ENCODE measurements around the gene ASIC2.

Gene ASIC2

DNA sequence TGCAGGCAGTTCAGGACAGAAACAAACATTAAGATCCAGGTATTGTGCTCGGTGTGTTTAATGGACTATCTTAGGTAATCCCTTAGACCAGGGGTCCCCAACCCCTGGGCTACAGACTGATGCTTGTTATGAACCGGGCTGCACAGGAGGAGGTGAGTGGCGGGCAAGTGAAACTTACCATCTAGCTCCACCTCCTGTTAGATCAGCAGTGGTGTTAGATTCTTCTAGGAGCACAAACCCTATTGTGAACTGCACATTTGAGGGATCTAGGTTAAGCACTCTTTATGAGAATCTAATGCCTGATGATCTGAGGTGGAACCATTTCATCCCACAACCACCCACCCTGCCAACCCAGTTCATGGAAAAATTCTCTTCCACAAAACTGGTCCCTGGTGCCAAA, 37.8 kb upstream of the ASIC2 start:
- TF ChIP-seq BHLHE40 (IDR thresholded peaks at IDR 0.05; ENCODE audit: borderline replicate concordance) (no peak), L3MBTL2 (conservative IDR thresholded peaks at IDR 0.05) (no peak), SP1 (IDR thresholded peaks at IDR 0.05) (no peak), ZNF384 (IDR thresholded peaks at IDR 0.05) (no peak), NFRKB (IDR thresholded peaks at IDR 0.05) (no peak), CTBP1 (IDR thresholded peaks at IDR 0.05; ENCODE audit: borderline replicate concordance) (no peak), FOXA1 (IDR thresholded peaks at IDR 0.05) (no peak), ELF4 (IDR thresholded peaks at IDR 0.05) (no peak)
- POLR2A ChIA-PET: no interaction called here
- CTCF ChIA-PET: interaction anchor here (0.8 kb wide), 1 partner anchor 1653 kb away, joined by 3 read pairs; no protein-coding TSS in a partner anchor
- DNase-seq (ENCODE audit: extremely low spot score): no peak

DNA sequence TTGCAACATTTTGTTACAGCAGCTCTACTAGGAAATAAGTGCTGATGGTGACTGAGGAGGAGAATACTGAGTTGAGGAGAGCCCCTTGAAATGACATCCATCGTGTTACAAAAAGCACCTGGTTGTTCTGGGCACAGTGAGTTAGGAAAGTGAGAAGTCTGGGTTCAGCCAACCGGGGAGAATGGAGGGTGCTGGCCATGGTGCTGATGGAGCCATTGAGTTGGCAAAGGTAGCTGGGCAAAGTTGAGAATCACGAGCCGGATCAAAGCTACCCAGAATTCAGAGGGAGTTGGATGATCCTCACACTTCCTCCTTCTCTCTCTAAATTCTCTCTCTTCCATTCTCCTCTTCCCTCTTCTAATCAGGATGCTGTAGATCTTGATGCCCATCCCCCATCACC, 35.0 kb upstream of the ASIC2 start:
- ChIA-PET POLR2A (no interaction called here), CTCF (no interaction called here)
- TF ChIP-seq, protein P1, sequence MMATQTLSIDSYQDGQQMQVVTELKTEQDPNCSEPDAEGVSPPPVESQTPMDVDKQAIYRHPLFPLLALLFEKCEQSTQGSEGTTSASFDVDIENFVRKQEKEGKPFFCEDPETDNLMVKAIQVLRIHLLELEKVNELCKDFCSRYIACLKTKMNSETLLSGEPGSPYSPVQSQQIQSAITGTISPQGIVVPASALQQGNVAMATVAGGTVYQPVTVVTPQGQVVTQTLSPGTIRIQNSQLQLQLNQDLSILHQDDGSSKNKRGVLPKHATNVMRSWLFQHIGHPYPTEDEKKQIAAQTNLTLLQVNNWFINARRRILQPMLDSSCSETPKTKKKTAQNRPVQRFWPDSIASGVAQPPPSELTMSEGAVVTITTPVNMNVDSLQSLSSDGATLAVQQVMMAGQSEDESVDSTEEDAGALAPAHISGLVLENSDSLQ (IDR thresholded peaks at IDR 0.05): no peak
- TF ChIP-seq LEF1 (IDR thresholded peaks at IDR 0.05; ENCODE audit: borderline replicate concordance) (no peak), SUZ12 (IDR thresholded peaks at IDR 0.05) (no peak), FOXA1 (IDR thresholded peaks at IDR 0.05) (no peak), CTBP1 (IDR thresholded peaks at IDR 0.05; ENCODE audit: borderline replicate concordance) (no peak), FOXM1 (IDR thresholded peaks at IDR 0.05; ENCODE audit: borderline replicate concordance) (no peak), L3MBTL2 (conservative IDR thresholded peaks at IDR 0.05) (no peak), FOXK2 (IDR thresholded peaks at IDR 0.05) (no peak), ELF4 (IDR thresholded peaks at IDR 0.05) (no peak), SP1 (IDR thresholded peaks at IDR 0.05) (no peak), ZNF384 (IDR thresholded peaks at IDR 0.05) (no peak), ARNT (IDR thresholded peaks at IDR 0.05) (no peak), BHLHE40 (IDR thresholded peaks at IDR 0.05; ENCODE audit: borderline replicate concordance) (no peak), NFRKB (IDR thresholded peaks at IDR 0.05) (no peak), TARDBP (IDR thresholded peaks at IDR 0.05) (no peak), HDGF (IDR thresholded peaks at IDR 0.05; ENCODE audit: borderline replicate concordance) (no peak)
- DNase-seq (ENCODE audit: extremely low spot score): no peak

DNA sequence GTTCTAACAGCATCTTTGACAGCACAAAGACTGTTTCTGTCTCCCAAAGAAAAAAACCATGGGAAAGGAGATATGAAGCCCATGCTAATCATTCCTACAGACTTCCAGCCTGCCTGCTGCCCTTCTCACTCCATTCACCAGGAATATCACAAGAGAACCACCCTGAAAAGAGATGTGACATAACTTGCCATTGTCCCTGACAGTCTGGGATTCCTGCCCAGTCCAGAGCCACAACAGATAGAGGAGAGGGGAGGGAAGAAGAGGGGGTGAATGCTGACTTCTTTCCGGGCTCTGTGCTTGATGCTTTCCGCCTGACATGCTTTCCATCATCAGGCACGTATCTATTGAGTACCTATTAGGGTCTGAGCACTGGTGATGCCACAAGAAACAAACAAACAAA, 31.6 kb upstream of the ASIC2 start:
- no peak for TF ChIP-seq SUZ12 (IDR thresholded peaks at IDR 0.05)
- TF ChIP-seq LEF1 (IDR thresholded peaks at IDR 0.05; ENCODE audit: borderline replicate concordance): no peak
- no peak for TF ChIP-seq CTBP1 (IDR thresholded peaks at IDR 0.05; ENCODE audit: borderline replicate concordance)
- POLR2A ChIA-PET: no interaction called here
- CTCF ChIA-PET: no interaction called here
- no peak for DNase-seq (ENCODE audit: extremely low spot score)

DNA sequence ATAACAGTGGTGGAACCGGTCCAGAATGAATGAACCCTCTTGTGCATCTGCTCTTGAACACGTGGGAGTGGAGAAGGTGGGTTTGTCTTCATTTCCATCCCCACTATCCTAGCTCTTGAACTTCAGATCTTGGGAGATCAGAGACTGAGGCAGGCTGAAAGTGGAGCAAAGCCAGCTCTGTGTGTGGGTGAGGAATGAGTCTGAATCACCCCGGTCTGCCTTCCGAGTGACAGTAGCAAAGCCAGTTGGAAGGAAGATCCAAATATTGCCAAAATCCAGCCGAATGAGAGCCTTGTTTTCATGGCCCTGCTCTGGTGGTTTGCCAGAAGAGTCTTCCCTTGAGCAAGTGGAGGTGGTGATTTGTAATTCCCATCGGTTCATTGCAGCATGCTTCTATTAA, 29.0 kb upstream of the ASIC2 start:
- CTCF ChIA-PET: interaction anchor here (0.6 kb wide), 1 partner anchor 22 kb away, joined by 3 read pairs; no protein-coding TSS in a partner anchor
- DNase-seq (ENCODE audit: extremely low spot score): no peak
- no peak for TF ChIP-seq ARNT (IDR thresholded peaks at IDR 0.05)
- TF ChIP-seq FOXA1 (IDR thresholded peaks at IDR 0.05): no peak
- no peak for TF ChIP-seq FOXM1 (IDR thresholded peaks at IDR 0.05; ENCODE audit: borderline replicate concordance)
- TF ChIP-seq NFRKB (IDR thresholded peaks at IDR 0.05): no peak
- no peak for TF ChIP-seq L3MBTL2 (conservative IDR thresholded peaks at IDR 0.05)
- no peak for TF ChIP-seq FOXK2 (IDR thresholded peaks at IDR 0.05)
- TF ChIP-seq, protein P1 (IDR thresholded peaks at IDR 0.05): no peak
- TF ChIP-seq SUZ12 (IDR thresholded peaks at IDR 0.05): no peak
- no peak for TF ChIP-seq ELF4 (IDR thresholded peaks at IDR 0.05)
- TF ChIP-seq TARDBP (IDR thresholded peaks at IDR 0.05): no peak
- no peak for TF ChIP-seq ZNF384 (IDR thresholded peaks at IDR 0.05)
- TF ChIP-seq SP1 (IDR thresholded peaks at IDR 0.05): no peak
- TF ChIP-seq HDGF (IDR thresholded peaks at IDR 0.05; ENCODE audit: borderline replicate concordance): no peak
- no peak for TF ChIP-seq LEF1 (IDR thresholded peaks at IDR 0.05; ENCODE audit: borderline replicate concordance)
- no peak for TF ChIP-seq BHLHE40 (IDR thresholded peaks at IDR 0.05; ENCODE audit: borderline replicate concordance)
- TF ChIP-seq CTBP1 (IDR thresholded peaks at IDR 0.05; ENCODE audit: borderline replicate concordance): no peak

DNA sequence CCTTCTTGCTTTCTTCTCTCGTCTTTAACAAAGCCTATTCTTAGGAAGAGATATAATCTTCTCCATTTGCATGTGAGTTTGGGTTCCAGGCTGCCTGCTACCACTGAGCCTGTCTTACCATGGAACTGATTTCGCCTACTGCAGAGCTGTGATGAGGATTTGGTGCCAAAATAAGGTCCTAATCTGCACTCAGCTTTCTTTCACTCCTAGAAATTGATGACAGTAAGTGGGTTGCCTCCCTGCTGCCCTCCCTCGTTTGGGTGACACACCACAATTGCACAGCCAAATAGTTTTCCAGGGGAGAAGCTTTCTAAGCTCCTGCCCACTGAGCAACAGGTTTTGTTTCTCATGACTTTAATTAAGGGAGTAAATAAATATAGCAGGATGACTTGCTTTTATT, 25.1 kb upstream of the ASIC2 start:
- no peak for TF ChIP-seq FOXA1 (IDR thresholded peaks at IDR 0.05)
- TF ChIP-seq, protein P1 (IDR thresholded peaks at IDR 0.05): no peak
- TF ChIP-seq SUZ12 (IDR thresholded peaks at IDR 0.05): no peak
- no peak for TF ChIP-seq L3MBTL2 (conservative IDR thresholded peaks at IDR 0.05)
- no peak for TF ChIP-seq CTBP1 (IDR thresholded peaks at IDR 0.05; ENCODE audit: borderline replicate concordance)
- TF ChIP-seq SP1 (IDR thresholded peaks at IDR 0.05): no peak
- TF ChIP-seq TARDBP (IDR thresholded peaks at IDR 0.05): no peak
- TF ChIP-seq ZNF384 (IDR thresholded peaks at IDR 0.05): no peak
- TF ChIP-seq LEF1 (IDR thresholded peaks at IDR 0.05; ENCODE audit: borderline replicate concordance): no peak
- TF ChIP-seq FOXM1 (IDR thresholded peaks at IDR 0.05; ENCODE audit: borderline replicate concordance): no peak
- TF ChIP-seq NFRKB (IDR thresholded peaks at IDR 0.05): no peak
- no peak for TF ChIP-seq HDGF (IDR thresholded peaks at IDR 0.05; ENCODE audit: borderline replicate concordance)
- TF ChIP-seq BHLHE40 (IDR thresholded peaks at IDR 0.05; ENCODE audit: borderline replicate concordance): no peak
- TF ChIP-seq ELF4 (IDR thresholded peaks at IDR 0.05): no peak
- TF ChIP-seq FOXK2 (IDR thresholded peaks at IDR 0.05): no peak
- no peak for DNase-seq (ENCODE audit: extremely low spot score)
- CTCF ChIA-PET: no interaction called here
- POLR2A ChIA-PET: no interaction called here

More for the DNA sequence above, 29.0 kb upstream of the ASIC2 start:
- POLR2A ChIA-PET: no interaction called here

DNA sequence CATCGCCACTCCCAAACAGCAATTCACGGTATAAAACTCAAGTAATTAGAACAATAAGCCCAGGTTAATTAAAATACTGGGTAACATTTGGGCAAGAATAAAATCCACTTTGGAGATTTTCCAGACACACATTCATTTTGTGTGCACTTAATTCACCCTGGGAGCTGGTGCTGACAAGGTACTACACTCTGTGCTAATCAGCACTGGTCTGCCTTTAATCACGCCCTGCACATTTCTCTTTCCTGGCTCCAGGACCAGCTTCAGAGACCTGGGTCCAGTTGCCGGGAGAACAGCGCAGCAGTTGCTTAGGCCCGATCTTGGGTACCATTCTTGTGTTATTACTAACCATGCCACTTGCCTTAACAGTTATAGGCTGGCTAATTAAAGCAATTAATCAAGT, 23.7 kb upstream of the ASIC2 start:
- DNase-seq (ENCODE audit: extremely low spot score): no peak
- ChIA-PET POLR2A (no interaction called here), CTCF (no interaction called here)
- TF ChIP-seq CTBP1 (IDR thresholded peaks at IDR 0.05; ENCODE audit: borderline replicate concordance): no peak
- TF ChIP-seq SUZ12 (IDR thresholded peaks at IDR 0.05): no peak
- TF ChIP-seq BHLHE40 (IDR thresholded peaks at IDR 0.05; ENCODE audit: borderline replicate concordance): no peak
- TF ChIP-seq, protein P1 (IDR thresholded peaks at IDR 0.05): no peak
- TF ChIP-seq SP1 (IDR thresholded peaks at IDR 0.05): no peak

Data from HEK293T (cell line).